Suppressor macrophage treated with lipopolysaccharide for 4 hours (primary cell): ENCODE measurements around the gene MSX2.

ENCODE experiments used
- DNase-seq: peaks from one replicate; pipeline ENCODE4 v3.0.0-alpha.2; 2020

The MSX2 gene

DNA sequence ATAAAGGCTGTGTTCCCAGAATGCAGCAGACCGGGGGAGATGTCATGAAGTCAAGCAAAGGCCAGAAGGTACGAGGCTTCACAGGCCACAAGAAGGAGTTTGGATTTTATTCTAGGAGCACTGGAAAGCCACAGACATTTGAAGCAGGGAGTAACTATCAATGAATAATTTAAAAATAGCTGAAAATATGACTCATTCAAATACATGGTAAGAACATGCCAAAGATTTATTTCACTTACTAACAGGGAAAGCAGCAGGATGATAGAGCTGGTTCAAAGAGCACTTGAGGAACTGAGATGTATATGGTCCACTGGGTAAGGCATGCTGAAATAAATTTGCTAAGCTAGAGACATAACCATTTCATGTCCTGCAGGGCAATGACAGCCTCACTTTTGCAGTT lies 53.2 kb downstream of the MSX2 start:
- DNase-seq: no peak
